Endothelial cell of umbilical vein (primary cell): ENCODE data around the gene MOGAT1. TPM values are rescaled to one million over a fixed set of nuclear protein-coding genes. Genes with fewer than 3 reads are reported as not detected.

ENCODE experiments used
- BruUV-seq: library from RNA; stranded (reverse); fragments of 400-500 nt; replicated peaks from 2 replicates; lab custom pipeline; 2021; lab: Mats Ljungman, UMichigan
- CTCF ChIA-PET: fragments of 300-600, 350-600 bp; sonication (Branson Sonifier 250); formaldehyde crosslinking; loops from one replicate; lab custom pipeline; 2021; ENCODE audit warnings: antibody characterized with exemption, inconsistent platforms; lab: Charles Lee
- POLR2A ChIA-PET: fragments of 300-600, 350-600 bp; sonication (Branson Sonifier 250); formaldehyde crosslinking; loops from one replicate; lab custom pipeline; 2021; ENCODE audit warnings: antibody characterized with exemption, inconsistent platforms; lab: Charles Lee
- DNase-seq: peaks from one replicate; pipeline ENCODE4 v3.0.0-alpha.2; 2011; ENCODE audit warnings: low read depth, low spot score
- FAIRE-seq: peaks from 2 replicates; lab custom pipeline; 2011; peaks lifted over from hg19 to GRCh38; lab: Jason Lieb, UNC
- H2AFZ ChIP-seq: 2 replicates; pipeline ENCODE4 v1.6.0; 2012; ENCODE audit warnings: low read depth, low read length, control low read depth, inconsistent platforms
- H3K27ac ChIP-seq: 2 replicates; pipeline ENCODE4 v1.5.1; 2011; ENCODE audit warnings: low read depth, mild to moderate bottlenecking, control low read depth, low read length, moderate library complexity; ENCODE audit not compliant: insufficient read depth
- H3K27me3 ChIP-seq, 2 experiments: 2 replicates each; pipeline versions ENCODE4 v1.6.0 to v1.6.1; 2011; ENCODE audit warnings: low read length in 2 of 2, mixed read lengths in 1 of 2; ENCODE audit not compliant: control insufficient read depth in 2 of 2, insufficient read depth in 2 of 2
- H3K36me3 ChIP-seq, 2 experiments: 2 replicates in 1 of 2; 3 replicates in 1 of 2; pipeline ENCODE4 v1.5.1; 2011; ENCODE audit warnings: low read length in 2 of 2, mild to moderate bottlenecking in 1 of 2, moderate library complexity in 1 of 2; ENCODE audit not compliant: control insufficient read depth in 2 of 2, insufficient read depth in 2 of 2; ENCODE audit errors: extremely low read depth in 1 of 2
- H3K4me1 ChIP-seq: 3 replicates; pipeline ENCODE4 v1.5.1; 2011; ENCODE audit warnings: mild to moderate bottlenecking, low read length; ENCODE audit not compliant: control insufficient read depth, insufficient read depth; ENCODE audit errors: extremely low read depth
- H3K4me2 ChIP-seq: 2 replicates; pipeline ENCODE4 v1.6.1; 2011; ENCODE audit warnings: low read length, control low read depth, mixed read lengths; ENCODE audit not compliant: insufficient read depth
- H3K4me3 ChIP-seq, 3 experiments: fragments of 200-600 bp in 1 of 3; sonication (generic), shearing (Covaris generic) in 1 of 3; replicated peaks in 1 of 3; 2 replicates each; pipeline ENCODE4 v1.5.1; 2011 to 2016; ENCODE audit warnings: control low read depth in 3 of 3, low read length in 3 of 3, mild to moderate bottlenecking in 2 of 3, inconsistent platforms in 1 of 3, low read depth in 1 of 3, moderate library complexity in 1 of 3; ENCODE audit not compliant: insufficient read depth in 1 of 3
- H3K79me2 ChIP-seq: 2 replicates; pipeline ENCODE4 v1.6.0; 2012; ENCODE audit warnings: low read length, inconsistent platforms; ENCODE audit not compliant: control insufficient read depth, insufficient read depth
- H3K9ac ChIP-seq: replicated peaks from 2 replicates; pipeline ENCODE3; 2011; ENCODE audit warnings: low read length, control low read depth; ENCODE audit not compliant: insufficient read depth; ENCODE audit errors: extremely low read depth
- H3K9me1 ChIP-seq: replicated peaks from 3 replicates; pipeline ENCODE4 v1.6.0; 2011; ENCODE audit warnings: mild to moderate bottlenecking, low read length; ENCODE audit not compliant: control insufficient read depth, insufficient read depth; ENCODE audit errors: extremely low read depth
- H3K9me3 ChIP-seq: replicated peaks from 2 replicates; pipeline ENCODE4 v1.5.1; 2012; ENCODE audit warnings: low read length, inconsistent platforms; ENCODE audit not compliant: control insufficient read depth, insufficient read depth
- H4K20me1 ChIP-seq: replicated peaks from 2 replicates; pipeline ENCODE3; 2011; ENCODE audit warnings: mild to moderate bottlenecking, low read length; ENCODE audit not compliant: control insufficient read depth, insufficient read depth; ENCODE audit errors: extremely low read depth
- CTCF ChIP-seq, 2 donors: IDR thresholded peaks; 1 replicate in 1 of 2; 2 replicates in 1 of 2; pipeline ENCODE4 v1.5.1; 2011; ENCODE audit warnings: low read length in 2 of 2, mild to moderate bottlenecking in 2 of 2, moderate library complexity in 2 of 2, control low read depth in 1 of 2, inconsistent platforms in 1 of 2, low read depth in 1 of 2; ENCODE audit not compliant: insufficient read depth in 1 of 2; ENCODE audit errors: extremely low read depth in 1 of 2
- EZH2 ChIP-seq: IDR thresholded peaks from 2 replicates; pipeline ENCODE4 v1.6.1; 2012; ENCODE audit warnings: borderline replicate concordance, low read depth, mild to moderate bottlenecking, moderate library complexity, low read length, inconsistent platforms; ENCODE audit not compliant: severe bottlenecking
- FOS ChIP-seq: IDR thresholded peaks from 2 replicates; pipeline ENCODE4 v1.6.1; 2011; ENCODE audit warnings: mild to moderate bottlenecking, low read length, moderate library complexity, borderline replicate concordance; ENCODE audit not compliant: insufficient read depth
- GATA2 ChIP-seq: IDR thresholded peaks from 2 replicates; pipeline ENCODE4 v1.7.0; 2011; ENCODE audit warnings: low read depth, mild to moderate bottlenecking, moderate library complexity, mixed read lengths, low read length; ENCODE audit not compliant: insufficient read length, insufficient read depth
- JUN ChIP-seq: IDR thresholded peaks from 2 replicates; pipeline ENCODE4 v1.6.1; 2011; ENCODE audit warnings: borderline replicate concordance, low read depth; ENCODE audit not compliant: insufficient read length, insufficient read depth
- MAX ChIP-seq: IDR thresholded peaks from 2 replicates; pipeline ENCODE4 v1.6.1; 2011; ENCODE audit not compliant: insufficient read depth, insufficient read length
- MYC ChIP-seq: IDR thresholded peaks from one replicate; pipeline ENCODE4 v1.6.1; 2011; ENCODE audit warnings: mild to moderate bottlenecking, low read depth, low read length
- POLR2A ChIP-seq: IDR thresholded peaks from 2 replicates; pipeline ENCODE4 v1.6.1; 2012; ENCODE audit warnings: low read depth, mild to moderate bottlenecking, control low read depth, low read length
- POLR2AphosphoS5 ChIP-seq: IDR thresholded peaks from 2 replicates; pipeline ENCODE4 v1.6.1; 2012; ENCODE audit warnings: low read depth, mild to moderate bottlenecking, control low read depth, low read length, moderate library complexity; ENCODE audit not compliant: insufficient read depth
- dilution Hi-C: fragments of 300-500 bp; cut with MboI; formaldehyde crosslinking; loops from one replicate; pipeline ENCODE4 v1.15.0; 2019; ENCODE audit warnings: low sequenced_read_pairs; ENCODE audit not compliant: extremely low pct_ligation_motif_present
- intact Hi-C: fragments of 100-400 bp; cut with micrococcal nuclease; formaldehyde crosslinking; loops from one replicate; pipeline ENCODE4 v1.10.0; 2022
- polyA plus RNA-seq, 4 experiments: library from polyadenylated mRNA; depleted of rRNA in 3 of 4; stranded (reverse) in 3 of 4; unstranded in 1 of 4; fragments of >200 nt; gene quantifications; 2 replicates each; pipeline versions ENCODE4 v1.2.1 to v1.2.3, GENCODE V29; 2011 to 2012; ENCODE audit warnings: missing spikeins in 1 of 4
- total RNA-seq: library from RNA; stranded (reverse); gene quantifications from 2 replicates; pipeline ENCODE4 v1.2.3, GENCODE V29; 2021

Gene MOGAT1
- total and polyA plus RNA-seq, 2 donors (not counting 3 experiments of a cell fraction or from before 2014, with no cell fraction given), result not detected

- no peak overlapping the region for H3K9ac ChIP-seq
- H3K4me2 ChIP-seq, result no peak overlapping the region
- H3K9me1 ChIP-seq, result no peaks in the 10 kb centered on the region
- no TSS peak for BruUV-seq
- CTCF ChIA-PET, result interaction anchor here (1.3 to 1.6 kb wide), 2 partner anchors 170 kb away, joined by 3 to 5 read pairs; no protein-coding TSS in a partner anchor
- DNase-seq (no peak), FAIRE-seq (no peak)
- no peaks in the 10 kb centered on the region for H3K9me3 ChIP-seq
- no peak overlapping the region for H2AFZ ChIP-seq
- H3K4me3 ChIP-seq, result no peak overlapping the region
- H3K4me1 ChIP-seq, result peaks cover 15% of the 10 kb centered on the region
- intact Hi-C loops, result loop anchor here (1.0 to 5.0 kb wide), 2 partner anchors 22 to 1286 kb away; no protein-coding TSS in a partner anchor
- TF ChIP-seq POLR2AphosphoS5 (no peak), JUN (no peak), CTCF (IDR thresholded peaks at IDR 0.05; ENCODE audit: extremely low read depth in 1 of 2, insufficient read depth in 1 of 2, low read depth in 1 of 2, low read length in 2 of 2) (no peak), EZH2 (no peak), MAX (no peak), GATA2 (no peak), FOS (no peak), POLR2A (no peak), MYC (no peak)
- H3K27me3 ChIP-seq, result no peaks in the 10 kb centered on the region
- H3K79me2 ChIP-seq, result no peaks in the 10 kb centered on the region
- dilution Hi-C loops, result no loop called here
- POLR2A ChIA-PET, result interaction anchor here (0.6 kb wide), 1 partner anchor 195 kb away, joined by 3 read pairs; no protein-coding TSS in a partner anchor
- no peak overlapping the region for H3K27ac ChIP-seq
- no peaks in the 10 kb centered on the region for H3K36me3 ChIP-seq
- no peaks in the 10 kb centered on the region for H4K20me1 ChIP-seq
Observed at GRCh38 chr2:222733470-222733845, 62.0 kb downstream of the MOGAT1 start.
